GM18498 (cell line): ENCODE measurements around the gene MBNL2.

ENCODE experiments used
- ATAC-seq: cut with Tn5 transposase; IDR thresholded peaks from one replicate; pipeline ENCODE4 v1.9.1; 2021; ENCODE audit warnings: mild to moderate bottlenecking, moderate library complexity; ENCODE audit not compliant: unreplicated experiment

MBNL2 gene

DNA sequence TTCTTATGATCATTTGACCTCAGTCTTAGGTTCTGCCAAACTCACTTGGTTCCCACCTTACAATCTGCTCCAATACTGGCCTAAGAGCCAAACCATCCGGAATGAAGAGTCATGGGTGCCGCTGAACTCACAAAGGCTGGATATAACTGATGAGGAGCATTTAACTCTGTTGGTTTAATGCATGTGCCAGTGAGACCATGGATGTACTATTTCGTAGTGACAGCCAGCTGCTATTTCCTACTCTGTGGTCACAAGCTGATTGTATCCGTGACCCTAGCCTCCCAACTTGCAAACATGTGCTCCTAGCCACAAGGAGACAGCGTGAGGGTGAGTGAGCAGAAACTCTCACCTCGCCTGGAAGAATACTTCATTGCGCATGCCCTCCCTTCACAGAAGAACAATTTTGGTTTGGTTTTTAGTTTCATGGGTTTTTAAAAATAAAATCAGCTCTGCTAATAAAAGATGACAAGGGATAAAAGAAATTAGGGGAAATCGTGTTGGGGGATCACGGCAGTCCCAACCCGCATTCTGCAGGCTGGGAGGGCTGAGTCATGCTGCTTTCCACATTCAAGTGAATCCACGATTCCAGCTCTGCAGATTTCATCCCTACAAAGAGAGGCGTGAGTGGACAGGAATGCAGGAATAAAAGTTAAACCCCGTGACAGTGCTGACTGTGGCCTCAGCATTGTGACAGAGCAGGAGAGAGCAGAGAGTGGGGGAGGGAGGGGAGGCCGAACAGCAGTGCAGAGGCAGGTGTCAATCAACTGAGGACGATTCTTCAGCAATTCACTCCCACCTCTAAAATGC lies 145.1 kb downstream of the MBNL2 start:
- ATAC-seq: no peak

DNA sequence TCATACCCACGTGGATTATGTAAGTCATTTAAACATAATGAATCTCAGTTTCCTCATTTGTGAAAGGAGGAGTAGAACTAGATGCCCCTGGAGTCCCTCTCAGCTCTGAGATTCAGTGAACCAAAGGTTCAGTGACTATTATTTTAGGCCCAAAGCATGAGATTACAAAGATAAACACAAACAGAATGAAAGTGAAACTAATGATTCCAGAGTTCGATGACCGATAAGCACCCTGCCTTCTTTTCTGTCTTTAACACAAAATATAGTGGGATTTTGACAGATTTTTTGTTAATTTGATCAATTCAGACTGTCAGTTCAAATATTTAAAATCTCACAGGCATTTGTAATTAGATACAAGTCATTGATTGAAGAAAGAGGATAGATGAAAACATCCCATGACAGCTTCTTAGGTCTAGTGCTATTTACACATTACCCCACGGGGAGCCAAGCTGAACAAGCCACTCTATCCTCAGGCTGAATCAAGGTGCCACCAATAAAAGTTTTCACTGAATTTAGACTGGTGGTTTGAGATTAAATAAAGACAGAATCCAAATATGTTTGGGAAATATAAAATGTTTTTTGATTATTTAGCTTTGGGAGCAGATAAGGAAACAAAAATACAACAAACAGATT lies 147.2 kb downstream of the MBNL2 start:
- peak; percentile 78 for ATAC-seq

DNA sequence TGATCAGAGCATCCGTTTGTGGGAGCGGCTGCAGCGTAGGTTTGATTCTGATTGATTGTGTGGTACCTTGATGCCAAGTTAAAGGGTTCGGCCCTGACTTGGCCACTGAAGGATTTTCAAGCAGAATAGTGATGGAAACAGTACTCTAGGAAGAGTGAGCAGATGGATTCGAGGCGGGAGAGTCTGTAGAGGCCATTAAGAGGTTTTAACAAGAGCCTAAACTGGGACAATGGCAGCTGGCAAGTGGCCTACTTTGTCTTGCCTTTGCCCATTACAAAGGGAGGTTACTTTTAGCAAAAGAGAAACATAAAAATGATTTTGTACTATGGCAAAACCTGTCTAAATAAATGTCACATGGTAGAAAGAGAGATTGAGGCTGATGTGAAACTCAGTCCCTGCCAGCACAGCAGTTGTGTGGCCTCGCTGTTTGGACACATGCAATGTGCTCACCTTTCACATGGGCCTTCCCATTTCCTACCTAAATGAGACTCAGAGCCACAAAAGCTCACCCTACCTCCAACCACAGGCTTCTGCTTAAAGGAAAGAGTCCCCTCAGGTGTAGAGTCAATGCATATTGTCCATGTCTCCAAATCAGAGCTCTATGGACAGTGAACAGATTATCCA lies 149.5 kb downstream of the MBNL2 start:
- ATAC-seq: no peak

DNA sequence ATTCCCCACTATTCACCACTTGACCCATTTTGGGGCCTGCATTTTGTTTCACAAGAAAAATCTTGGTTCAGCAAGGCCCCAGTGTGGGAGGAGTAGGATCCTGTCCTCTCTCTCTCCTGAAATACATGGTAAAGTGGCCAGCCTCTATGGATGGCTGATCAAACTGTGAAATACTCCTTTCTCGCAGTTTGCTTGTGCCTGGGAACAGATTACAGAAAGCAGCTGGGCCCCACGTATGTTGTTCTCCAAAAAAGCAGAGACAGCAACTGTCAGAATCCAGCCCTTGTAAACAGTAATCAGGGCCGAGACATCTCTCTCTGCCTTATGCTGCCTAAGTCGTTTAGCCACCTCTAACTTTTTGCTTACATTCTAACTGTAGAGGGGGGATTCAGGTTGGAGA lies 150.8 kb downstream of the MBNL2 start:
- no peak for ATAC-seq

DNA sequence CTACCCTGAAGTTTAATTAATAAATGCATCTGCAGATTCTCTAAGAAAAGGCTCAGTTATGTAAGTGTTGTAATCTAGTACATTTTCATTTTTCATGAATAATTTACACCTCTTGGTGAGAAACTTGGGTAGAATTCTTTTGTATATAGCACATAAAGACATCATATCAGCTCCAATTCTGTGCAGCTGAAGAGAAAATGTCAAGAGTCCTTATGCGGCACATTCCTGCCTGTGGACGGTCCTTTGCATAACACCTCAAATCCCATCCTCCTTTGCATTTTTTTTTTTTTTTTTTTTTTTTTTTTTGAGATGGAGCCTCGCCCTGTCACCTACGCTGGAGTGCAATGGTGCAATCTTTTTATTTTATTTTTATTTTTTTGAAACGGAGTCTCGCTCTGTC lies 151.7 kb downstream of the MBNL2 start:
- ATAC-seq: no peak

DNA sequence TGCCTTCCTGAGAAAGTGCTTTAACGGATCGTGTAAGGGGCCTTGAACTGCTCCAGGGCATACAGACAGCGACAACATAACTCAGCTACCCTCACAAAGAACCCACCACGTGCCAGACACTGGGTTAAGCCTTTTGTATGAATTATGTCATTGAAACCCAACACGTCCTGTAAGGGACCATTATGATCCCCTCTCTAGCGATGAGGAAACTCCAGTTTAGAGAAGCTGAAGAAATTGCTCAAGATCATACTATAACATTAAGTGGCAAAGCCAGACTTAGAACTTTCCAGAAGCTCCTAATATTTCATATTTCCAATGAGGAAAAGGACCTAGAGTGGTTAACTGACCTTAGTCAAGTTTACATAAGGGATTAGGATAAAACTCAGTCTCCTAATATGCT lies 154.8 kb downstream of the MBNL2 start:
- ATAC-seq: no peak

DNA sequence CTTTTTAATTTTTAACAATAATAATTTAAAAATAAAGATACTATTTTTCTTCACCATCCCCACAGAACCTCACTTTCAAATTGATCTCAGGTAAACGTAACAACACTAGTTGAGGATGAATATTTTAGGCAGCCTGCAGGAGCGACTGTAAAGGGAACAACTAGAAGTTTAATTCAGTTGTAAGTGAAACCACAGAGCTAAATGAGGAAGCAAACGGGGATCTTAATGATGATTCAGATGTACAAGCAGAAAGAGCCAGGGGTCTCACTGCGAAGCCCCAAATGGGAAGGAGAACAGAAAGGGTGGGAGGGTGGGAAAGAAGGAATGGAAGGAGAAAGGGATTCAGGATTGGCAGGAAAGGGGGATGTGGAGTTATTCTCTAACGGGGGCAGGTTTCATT lies 157.3 kb downstream of the MBNL2 start:
- ATAC-seq: no peak

DNA sequence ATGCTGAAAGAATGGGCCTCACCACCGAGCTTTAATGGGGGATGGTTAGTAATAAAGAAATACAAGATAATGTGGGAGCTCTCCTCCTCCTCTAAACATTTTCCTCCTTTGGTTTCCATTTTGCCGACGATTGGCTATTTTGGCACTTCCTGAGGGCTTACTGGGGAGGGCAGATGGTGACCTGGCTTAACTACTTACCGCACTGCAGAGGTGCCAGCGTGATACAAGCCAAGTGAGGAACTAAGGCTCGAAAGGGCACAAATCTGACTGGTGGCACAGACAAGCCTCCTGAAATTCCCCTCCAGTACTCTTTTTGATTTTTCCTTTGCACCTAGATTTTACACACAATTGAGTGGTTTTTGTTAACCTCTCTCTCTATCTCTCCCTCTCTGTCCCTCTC lies 158.6 kb downstream of the MBNL2 start:
- no peak for ATAC-seq

DNA sequence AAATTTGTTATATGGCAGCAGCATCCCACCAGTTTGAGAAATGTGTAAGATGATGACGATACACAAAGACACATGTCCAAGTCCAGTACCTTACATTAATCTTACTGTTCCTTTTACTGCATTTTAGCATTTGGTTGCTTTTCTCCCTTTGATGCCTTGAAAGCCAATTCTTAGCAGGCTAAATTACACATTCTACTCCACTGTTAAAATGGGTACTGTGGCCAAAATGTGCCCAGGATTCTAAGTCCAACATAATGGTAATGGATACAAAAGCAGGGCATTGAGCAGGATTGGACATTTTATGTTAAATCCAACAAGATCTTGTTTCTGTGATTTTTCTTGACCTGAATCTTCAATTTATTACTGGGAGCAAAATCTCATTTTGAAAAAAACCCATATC lies 159.1 kb downstream of the MBNL2 start:
- no peak for ATAC-seq

DNA sequence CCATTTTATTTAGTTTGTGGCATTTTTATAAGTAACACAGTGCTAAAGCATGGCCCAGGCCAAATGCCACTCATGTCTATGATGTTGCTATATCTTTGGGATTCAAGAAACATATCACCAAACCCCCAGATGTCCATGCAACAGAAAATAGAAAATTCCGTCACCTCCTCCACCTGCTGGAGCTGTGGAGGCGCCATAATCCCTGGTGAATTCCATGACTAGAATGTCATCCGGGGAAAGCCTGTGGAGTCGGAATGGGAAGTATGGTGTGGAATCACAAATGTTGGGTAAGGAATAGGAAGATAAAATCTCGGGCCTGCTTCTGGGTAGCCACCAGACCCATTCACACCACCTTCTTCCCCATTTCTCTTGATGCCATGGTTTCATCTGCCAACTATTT lies 160.1 kb downstream of the MBNL2 start:
- no peak for ATAC-seq

DNA sequence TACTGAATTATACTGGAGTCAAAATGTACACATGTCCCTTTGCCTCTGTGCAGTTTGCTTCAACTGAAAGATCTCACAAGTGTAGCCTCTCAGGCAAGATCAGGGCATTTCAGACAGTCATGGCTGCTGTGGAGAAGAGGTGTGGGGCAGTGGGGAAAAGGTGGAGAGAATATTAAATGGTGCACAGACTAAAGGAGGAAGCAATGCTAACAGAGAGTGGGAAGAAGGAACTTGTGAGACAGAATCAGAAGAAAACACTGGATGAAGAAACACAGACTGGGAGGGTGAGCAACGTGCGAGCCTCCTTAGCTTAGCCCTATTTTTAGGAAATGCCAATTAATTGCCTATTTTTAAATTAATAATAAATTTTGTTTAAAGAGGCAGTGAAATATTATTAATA lies 162.2 kb downstream of the MBNL2 start:
- no peak for ATAC-seq

DNA sequence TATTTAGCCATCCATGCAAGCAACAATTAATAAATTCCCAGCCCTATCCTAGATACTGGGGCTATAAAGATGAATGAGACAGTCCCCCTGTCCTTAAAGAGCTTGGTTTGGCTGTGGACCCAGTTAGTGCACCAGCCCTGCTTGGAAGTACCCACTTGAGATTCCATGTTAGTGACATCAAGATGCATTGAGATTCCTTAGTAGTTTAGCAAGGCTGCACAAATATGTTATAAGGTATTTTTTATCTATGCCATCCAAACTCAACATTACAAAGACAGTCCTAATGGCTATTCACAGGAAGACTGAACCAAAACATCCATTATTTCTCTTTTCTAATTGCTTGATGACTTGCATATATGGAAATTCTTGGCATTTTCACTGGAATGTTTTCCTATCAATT lies 163.0 kb downstream of the MBNL2 start:
- no peak for ATAC-seq

DNA sequence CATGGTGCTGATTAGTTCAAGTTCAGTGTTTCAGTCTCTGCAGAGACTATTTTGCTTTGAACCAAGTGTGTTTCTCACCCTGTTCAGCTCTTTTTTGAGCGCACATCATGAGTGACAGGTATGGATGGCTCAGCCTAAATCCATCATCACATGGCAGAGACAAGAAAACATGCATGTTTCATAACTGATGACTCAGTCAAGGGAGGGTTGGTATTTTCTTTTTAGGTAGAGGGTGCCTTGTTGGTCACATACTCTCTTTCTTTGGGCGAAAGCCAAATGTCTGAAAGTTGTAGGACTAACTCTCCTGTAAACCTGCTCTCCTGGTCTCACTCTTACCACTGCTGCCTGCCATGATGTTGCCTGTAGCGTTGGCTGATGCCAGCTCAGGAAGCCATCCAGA lies 163.7 kb downstream of the MBNL2 start:
- ATAC-seq: no peak

DNA sequence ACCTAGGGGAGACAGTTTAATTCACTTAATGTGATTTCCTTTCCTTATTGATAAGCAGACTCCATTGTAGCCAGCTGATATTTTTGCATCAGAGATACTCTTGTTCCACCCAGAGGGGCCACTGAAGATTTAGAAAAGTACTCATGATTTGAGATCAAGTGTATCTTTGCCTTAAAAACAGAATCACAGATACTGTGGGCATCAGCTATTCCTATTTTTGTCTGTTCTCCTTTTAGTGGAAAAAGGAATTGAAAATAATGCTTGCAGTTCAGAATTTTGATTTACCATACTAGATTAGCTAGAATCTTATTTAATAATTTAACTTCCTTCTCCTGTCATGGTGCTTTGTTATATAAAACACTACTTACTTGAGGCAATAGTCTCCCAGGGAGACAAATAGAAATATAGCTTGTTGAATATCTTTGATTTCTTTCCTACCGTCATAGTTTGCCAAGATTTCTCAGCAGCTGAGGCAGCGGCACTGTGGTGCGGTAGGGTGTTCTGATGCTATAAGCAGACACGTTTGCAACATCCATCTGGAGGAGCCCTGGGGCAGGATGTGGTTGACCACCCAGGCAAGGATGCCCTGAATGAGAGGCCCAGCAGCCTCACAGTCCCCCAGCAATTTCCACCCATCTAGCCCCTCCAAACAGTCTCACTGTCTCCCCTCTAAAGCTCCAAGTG lies 164.8 kb downstream of the MBNL2 start:
- peak; percentile 44 for ATAC-seq

DNA sequence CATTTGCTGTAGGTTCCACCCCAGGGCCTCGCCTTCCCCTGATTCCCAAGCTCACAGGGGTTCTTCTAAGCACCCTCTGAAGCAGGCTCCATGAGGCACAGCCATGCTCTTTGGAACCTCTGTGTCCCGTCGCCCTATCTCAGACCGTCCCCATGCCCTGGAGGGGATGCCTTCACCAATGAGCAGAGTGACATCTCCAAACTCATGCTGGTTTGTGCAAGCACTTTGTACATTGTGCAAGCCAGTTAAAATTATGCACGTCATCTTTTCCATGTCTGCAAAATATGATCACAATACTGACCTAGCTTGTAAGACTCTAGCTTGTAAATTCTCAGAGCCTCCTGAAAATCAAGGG lies 165.3 kb downstream of the MBNL2 start:
- peak; percentile 17 for ATAC-seq

DNA sequence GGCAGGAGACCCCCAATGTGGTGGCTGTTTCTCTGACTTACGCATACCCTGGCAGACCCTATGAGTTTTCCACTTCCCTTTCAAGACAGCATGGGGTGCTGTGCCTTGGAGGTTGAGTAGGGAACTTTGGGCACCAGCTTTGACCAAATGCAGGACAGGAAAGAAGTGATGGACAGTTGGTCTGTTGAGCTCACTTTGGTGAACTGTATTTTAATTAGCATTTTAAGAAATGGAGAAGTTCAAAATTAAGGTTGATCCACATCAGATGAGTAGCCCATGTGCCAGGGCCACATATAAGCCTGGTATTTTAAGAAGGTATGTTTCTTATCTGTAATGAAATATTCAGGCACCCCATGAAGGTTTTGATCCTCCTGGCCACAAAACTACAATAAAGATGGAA lies 165.8 kb downstream of the MBNL2 start:
- no peak for ATAC-seq

DNA sequence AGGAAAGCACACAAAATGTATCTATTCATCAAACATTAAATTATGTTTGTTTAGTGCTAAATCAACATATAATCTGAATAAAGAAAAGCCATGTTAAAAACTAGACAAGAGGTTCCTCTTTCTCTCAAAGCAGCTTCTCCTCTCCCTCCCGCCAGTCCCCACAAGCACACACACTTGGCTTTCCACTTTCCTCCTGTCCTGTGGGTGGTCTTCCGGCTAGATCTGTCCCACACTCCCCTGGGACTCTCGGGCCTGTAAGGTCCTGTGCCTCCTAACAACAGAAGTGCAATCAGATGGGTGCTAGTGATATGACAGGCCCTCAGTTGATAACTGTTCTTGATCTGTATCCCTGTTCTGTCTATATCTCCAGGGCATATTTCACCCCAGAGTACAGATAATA lies 166.2 kb downstream of the MBNL2 start:
- ATAC-seq: no peak

DNA sequence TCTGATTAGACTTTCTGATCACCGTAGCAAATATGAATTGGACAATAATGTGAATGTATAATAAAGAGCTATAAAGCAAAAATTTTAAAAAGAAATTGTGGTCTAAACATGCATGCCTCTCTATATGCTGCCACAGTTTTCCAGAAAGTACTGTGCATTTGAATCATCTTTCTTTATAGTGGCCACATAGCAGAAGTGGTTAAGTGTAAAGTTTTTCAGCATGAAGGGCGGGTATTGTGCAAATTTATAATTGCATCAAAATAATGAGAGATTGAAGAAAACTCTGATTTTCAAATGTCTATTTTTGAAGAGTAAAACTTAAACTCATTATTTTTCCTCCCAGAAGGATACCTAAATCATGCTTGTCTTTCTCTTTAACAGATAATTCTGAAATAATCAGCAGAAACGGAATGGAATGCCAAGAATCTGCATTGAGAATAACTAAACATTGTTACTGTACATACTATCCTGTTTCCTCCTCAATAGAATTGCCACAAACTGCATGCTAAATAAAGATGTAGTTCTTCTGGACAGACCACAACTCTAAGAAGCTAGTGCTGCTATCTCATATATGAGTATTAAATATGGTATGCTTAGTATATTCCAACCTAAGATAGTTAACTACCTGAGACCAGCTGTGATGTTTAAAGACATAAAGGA lies 168.9 kb downstream of the MBNL2 start:
- ATAC-seq: no peak

DNA sequence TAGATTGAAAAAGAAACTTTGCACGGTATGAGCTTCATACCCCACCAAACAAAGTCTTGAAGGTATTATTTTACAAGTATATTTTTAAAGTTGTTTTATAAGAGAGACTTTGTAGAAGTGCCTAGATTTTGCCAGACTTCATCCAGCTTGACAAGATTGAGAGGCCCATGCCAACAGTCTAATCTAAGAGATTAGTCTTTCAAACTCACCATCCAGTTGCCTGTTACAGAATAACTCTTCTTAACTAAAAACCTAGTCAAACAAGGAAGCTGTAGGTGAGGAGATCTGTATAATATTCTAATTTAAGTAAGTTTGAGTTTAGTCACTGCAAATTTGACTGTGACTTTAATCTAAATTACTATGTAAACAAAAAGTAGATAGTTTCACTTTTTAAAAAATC lies 169.9 kb downstream of the MBNL2 start:
- no peak for ATAC-seq

DNA sequence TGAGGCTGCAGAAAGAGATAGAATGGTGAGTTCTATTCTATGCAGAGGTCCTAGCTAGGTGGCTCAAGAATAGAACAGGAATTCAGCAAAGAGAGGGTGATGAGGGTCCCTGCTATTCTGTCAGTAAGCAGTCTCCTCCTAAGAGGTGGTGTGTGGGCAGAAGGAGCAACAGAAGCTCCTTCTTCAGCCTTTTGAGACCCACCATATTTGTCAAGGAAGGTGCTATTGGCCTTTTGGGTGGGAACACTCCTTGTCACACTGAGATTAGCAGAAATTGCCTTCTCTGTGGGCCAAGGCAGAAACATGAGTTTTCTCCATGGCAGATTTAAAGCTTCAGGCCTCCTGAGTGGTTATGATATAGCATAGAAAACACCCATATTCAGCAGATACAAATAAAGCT lies 172.4 kb downstream of the MBNL2 start:
- ATAC-seq: no peak

DNA sequence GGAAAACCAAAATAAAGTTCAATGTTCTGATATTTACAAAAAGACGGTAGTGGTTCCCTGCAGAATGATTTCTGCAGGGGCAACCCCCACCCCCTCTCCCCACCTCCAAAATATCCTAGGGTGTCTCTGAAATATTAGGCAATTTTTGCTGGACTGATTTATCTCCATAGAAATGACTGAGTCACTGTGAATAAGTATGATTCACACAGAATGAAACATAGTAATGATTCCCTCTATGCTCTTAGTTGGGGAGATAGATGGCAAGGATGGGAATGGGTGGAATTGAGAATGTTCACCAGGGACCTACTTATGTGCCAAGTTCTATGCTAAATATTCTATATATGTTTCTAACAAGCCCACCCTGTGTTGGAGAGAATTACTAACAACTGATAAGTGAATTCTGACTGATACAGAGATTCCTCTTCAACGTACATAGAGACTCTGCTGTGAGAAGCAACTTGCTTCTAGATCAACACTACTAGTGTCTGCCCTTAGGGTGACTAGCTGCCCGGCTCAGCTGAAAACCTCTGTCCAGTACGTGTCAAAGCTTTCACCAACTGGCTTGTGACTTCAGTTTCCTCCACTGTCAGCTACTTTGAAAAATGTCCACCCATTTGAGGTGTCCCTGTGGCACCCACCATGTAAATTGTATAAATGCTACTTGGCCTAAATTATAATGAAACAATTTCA lies 173.5 kb downstream of the MBNL2 start:
- no peak for ATAC-seq
